NCI-H82 (cell line): ENCODE measurements around the gene UBE2D4.
"Not testable (repeated sequence)": the region's sequence is repeated elsewhere in the genome, so short reads cannot be mapped to it uniquely, and the experiment has no call there.

Source experiments
- DNase-seq: peaks from one replicate; lab custom pipeline; 2025; lab: John Stamatoyannopoulos, UW

UBE2D4 gene

DNA sequence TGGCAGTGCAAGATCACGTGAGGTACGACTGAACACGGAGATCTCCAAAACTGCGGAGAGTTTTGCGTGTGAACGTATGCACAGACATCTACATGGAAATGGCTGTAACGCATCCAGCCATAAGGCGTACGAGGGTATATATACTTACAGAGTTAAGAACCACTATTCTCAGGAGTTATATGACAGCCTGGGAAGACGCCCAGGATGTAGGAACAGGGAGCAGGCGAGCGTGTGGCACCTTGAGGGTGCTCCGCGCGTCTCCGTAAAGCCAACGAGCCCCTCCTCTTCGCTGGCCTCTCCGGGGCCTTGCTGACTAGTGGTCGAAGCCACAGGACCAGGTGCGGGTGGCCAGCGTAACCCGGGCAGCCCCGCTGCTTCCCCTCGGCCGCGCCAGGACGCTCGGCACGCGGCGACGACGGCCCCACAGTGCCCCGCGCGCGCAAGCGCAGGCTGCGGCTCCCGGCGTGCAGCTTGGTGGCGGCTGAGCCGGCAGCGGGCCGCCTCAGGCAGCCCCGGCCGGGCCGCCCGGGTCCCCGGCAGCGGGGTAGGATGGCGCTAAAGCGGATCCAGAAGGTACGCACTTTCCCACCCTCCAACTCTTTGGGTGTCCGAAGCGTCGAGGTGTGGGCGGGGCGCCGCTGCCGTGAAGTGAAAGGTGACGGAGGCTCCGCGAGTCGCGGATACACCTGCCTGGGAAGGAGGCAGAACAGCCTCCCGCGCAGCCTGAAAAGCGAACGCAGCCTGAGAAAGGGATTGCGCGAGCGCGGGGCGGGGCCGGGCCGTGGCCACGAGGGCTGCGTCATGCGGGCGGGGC lies at the start of gene UBE2D4:
TSS of gene UBE2D4 (plus strand) at position 453 of the 814 bp plus-strand sequence. CDS start at position 550, 97 bp downstream.
- DNase-seq: peak; percentile 90

DNA sequence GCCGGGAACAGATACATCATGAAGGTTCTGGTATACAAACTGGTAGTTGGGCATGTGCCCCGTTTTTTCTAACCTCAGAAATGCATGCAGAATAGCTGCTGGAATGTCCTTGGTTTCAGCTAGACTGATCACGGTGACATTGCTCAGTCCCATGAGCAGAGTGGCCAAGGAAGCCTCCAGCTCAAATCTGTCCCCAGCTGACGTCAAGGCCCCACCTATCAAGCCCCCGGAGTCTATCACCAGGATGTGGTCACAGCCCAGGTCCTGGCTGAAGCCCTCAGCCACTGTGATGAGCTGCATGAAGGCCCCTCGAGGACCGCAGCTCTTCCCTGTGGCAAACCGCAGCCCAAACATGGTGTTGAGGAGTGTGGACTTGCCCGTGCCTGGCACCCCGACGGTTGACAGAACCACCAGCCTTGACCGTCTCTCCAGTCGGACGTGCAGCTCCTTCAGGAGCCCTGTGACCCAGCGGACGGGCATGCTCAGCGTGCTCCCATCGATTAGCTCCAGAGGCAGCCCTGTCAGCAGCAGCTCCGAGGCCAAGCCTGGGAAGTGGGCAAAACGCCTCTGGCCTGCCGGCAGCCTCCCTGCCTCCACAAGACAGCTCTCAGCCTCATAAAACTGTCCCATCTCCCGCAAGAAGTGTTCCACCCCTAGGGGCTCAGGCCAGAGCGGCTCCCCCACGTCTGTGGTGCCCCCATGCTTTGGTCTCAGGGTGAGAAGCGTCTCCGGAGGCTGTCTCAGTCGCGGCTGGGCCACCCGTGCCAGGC lies 49.1 kb upstream of the UBE2D4 start:
- DNase-seq: no peak

DNA sequence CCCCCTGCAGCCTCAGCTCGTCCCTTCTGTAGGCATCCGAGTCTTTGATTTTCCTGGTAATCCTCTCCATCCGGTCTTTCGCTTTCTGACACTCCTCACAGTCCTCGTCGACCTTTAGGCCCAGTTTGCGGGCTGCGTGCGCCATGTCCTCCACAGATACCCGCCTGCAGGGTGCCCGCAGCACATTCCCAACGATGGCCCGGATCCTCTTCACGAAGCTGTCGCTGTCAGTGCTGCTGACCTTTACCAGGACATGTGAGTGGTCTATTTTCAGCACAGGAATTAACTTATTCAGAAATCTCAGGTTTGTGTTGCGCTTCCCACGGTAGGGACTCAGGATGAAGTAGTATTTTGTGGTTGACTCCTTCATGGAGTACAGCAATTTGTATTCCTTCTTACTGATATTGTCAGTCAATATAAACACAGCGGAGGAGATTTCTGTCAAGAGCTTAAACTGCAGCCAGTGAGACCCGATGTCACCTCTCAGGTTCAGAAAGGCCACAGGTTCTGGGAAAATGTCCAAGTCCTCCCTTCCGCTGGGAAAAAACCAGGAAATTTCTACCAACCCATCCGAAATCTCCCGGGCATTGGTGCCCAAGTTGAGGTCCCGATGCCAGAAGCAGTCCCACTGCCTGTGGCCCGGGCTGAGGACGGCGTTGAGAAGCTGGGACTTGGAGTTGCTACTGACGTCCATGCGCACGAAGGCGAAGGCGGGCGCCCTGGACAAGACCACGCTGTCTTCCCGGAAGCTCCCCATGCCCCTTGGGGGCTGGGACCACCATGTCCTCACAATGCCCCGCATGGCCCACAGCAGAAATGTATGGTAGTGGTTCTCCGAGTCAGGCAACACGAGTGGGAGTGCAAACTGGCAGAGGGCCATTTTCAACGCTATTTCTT lies 48.0 kb upstream of the UBE2D4 start:
- DNase-seq: no peak

DNA sequence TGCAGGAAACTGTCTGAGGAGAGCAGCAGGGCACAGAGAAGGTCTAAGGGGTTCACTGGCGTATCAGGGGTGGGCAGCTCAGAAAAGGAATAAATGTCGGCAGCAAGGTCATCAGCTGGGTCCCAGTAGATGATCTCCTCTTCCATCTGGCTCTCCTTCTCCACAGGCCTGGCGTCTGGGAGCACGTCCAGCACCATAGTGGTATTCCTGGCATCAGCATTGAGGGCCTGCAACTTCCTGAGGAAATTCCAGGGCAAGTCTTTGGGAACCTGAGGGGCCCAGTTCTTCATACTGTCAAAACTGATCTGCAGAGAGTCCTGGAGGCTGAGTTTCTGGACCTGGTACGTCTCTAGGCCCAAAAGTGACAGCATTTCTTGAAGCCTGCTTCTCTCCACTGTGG lies 47.4 kb upstream of the UBE2D4 start:
- no peak for DNase-seq

DNA sequence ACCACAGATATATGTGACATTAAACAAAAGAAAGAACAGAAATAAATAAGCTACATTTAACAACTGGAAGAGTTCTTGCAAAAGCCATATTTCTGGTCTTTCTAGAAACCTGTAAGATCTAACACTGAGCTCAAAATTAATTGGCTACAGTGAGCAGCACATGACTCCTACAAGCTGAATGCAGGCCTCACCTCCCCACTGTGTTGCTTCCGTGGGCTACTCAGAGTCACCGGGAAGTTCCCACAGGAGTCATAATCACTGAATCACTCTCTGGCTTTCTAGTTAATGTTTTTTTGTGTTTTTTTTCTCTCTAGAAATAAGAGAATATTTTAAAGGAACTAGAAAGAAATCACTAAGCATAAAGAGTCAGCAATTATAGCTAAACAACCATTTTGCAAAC lies 46.8 kb upstream of the UBE2D4 start:
- no peak for DNase-seq

DNA sequence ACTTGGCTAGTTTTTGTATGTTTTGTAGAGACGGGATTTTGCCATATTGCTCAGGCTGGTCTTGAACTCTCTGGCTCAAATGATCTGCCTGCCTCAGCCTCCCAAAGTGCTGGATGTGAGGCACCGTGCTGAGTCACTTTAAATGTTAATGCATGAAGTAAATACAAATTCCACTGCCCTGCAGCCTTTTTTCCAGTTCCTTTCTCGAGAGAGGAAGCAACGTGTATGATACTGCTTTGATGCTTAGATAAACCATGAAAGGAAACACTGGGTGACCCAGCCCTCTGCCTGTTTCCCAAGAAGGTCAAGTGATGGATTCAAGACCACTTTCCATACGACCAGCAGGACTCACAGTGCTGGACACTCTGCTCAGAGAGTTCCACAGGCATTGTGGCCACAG lies 45.6 kb upstream of the UBE2D4 start:
- DNase-seq: no peak

DNA sequence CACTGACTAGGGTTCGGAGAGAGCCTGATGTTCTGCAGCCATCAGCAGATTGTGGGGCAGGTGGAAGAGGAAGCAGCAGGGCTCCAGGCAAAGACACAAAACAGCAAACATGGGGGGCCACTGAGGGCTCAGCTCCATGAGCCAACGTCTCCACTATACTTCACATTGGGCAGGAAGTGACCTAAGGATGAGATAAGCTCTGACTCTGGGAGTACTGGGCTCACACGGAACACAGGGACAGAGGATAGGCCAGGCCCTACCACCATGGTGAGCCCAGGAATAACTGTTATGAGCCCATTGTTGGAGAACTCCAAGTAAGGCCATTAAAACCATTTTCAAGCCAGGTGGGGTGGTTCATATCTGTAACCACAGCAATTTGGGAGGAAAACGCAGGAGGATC lies 42.0 kb upstream of the UBE2D4 start:
- no peak for DNase-seq

DNA sequence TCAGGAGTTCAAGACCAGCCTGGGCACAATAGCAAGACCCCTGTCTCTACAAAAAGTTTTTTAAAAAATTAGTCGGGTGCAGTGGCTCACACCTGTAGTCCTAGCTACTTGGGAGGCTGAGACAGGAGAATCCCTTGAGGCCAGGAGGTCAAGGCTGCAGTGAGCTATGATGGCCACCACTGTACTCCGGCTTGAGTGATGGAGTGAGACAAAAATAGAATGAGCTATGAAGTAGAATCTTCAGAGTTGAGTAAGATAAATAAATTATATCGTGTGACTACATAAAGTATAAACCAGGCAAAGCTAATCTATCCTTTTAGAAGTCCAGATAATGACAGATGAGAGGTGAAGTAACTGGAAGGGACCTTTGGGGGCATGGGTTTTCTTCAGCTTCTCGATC lies 41.6 kb upstream of the UBE2D4 start:
- no peak for DNase-seq

DNA sequence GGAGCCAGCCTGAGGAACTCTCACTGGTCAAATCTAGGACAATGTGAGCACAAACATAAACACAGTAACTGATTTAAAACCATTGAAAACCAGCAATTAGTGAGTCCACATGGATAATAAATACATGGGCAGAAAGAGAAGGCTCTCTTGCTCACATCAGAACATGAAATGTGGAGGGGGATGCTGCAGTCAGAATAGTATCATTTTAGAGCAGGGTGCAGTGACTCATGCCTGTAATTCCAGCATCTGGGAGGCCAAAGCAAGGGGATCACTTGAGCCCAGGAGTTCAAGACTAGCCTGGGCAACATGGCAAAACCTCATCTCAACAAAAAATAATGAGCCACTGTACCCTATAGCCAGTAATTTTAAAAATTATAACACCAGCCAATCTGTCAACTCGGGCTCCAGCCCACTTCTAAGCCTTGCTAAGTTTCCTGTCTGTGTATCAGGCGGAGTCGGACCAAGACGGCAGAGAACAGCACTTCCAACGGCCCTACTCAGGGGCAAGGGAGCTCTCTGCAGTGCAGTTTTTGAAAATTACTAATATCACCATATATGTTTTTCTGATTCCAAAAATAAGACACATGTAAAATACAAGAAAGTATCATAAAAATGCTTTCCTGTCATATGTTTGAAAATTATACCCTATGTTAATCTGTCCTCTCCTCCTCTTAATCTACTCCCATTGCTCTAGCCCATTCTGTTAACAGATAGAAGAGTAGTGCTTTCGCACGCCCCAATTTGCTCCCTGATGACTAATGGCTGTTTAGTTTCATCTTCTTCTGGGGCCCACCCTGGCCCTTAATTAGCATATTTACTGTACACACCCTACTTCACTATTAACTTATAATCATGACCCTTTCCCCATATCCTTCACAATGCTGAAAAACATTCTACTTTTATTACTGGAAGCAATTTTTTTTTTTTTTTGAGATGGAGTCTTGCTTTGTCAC lies 37.0 kb upstream of the UBE2D4 start:
- DNase-seq: no peak

DNA sequence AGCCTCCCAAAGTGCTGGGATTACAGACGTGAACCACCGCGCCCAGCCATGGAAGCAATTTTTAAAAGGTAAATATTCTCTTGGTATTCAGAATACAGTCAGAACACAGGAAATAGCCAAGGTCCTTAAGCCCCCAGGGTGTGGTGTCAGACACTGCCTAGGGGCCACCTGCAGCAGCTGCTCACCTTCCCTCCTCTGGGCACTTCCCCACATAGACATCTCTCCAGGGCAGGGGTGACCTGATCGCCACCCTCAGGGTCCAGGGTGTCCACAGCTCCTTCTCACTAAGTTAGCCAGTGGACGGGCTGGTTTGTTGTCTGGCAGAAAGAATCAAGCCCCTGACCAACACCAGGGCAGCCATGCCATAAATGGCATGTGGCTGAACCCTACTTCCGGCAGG lies 35.8 kb upstream of the UBE2D4 start:
- DNase-seq: no peak

DNA sequence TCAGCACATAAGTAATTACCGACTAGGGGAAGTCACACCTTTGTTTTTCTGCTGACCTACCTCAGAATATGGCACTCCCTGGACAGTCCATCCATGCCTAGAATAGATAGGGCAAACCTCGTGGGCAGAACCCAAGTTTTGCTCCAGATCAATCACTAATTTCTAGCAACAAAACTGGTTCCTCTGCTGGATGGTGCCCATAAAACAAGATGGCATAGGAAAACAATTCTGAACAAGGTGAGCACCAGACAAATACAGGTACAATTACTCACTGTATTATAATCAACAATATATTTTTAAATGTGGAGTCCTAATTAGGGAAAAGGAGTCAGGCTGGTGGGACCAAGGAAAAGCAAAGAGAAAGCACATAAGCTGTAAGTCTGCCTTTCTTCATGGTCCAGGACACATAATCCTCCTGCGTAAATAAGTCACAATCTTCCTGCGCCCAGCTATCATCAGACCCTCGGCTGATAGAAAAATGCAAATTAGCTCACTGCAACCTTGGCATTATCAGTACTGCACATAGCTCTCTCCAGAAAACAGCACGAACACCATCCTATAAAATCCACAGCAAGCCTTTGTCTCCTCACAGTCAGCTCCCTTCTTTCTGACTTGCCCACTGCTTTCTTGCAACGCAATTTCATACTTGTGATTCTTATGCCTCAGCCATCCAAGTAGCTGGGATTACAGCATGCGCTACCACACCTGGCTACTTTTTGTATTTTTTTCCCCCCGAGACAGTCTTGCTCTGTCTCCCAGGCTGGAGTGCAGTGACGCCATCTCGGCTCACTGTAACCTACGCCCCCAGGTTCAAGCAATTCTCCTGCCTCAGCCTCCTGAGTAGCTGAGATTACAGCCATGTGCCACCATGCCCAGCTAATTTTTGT lies 34.9 kb upstream of the UBE2D4 start:
- no peak for DNase-seq

DNA sequence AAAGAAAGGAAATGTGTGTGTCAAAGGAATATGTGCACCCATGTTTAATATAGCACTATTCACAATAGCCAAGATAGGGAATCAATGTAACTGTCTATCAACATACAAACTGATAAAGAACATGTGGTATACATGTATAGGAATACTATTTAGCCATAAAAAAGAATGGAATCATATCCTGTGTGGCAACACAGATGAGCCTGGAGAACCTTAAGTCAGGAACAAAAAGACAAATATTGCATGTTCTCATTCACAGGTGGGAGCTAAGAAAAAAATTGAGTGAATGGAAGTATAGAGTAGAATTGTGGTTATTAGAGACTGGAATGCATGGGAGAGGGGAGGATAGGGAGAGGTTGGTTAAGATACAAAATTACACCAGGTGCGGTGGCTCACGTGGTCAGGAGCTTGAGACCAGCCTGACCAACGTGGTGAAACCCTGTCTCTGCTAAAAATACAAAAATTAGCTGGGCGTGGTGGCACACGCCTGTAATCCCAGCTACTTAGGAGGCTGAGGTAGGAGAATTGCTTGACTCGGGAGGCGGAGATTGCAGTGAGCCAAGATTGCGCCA lies 30.3 kb upstream of the UBE2D4 start:
- no peak for DNase-seq

DNA sequence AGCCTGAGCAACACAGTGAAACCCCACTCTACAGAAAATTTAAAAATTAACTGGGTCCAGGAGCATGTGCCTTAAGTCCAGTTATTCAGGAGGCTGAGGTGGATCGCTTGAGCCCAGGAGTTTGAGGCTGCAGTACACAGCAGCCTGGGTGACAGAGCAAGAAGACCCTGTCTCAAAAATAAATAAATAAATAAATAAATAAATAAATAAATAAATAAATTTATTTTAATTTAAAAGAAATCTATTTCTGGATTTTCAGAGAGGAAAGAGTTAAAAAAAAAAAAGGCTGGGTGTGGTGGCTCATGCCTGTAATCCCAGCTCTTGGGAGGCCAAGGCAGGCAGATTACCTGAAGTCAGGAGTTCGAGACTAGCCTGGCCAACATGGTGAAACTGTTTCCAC lies 27.7 kb upstream of the UBE2D4 start:
- not testable (repeated sequence) for DNase-seq

DNA sequence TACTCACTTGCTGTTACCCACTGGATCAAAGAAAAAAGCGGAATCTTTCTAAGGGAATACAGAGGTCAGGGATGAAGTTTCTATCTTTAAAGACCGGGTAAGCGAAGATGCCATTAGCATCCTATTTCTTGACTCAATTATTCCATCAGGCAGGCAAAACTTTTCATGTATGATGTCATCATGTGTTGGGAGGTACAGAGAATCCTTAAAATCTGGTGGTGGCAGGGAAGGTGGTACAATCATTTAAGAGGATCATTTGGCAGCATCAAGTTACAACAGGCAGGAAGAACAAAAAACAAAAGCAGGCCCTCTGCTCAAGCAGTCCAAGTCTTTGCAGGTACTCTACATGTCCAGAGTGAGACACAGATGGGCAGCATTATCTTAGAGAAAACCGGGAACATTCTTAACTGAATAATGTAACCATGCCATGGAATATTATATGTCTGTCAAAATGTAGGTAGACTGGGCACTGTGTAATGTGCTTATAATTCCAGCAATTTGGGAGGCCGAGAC lies 23.6 kb upstream of the UBE2D4 start:
- DNase-seq: no peak

DNA sequence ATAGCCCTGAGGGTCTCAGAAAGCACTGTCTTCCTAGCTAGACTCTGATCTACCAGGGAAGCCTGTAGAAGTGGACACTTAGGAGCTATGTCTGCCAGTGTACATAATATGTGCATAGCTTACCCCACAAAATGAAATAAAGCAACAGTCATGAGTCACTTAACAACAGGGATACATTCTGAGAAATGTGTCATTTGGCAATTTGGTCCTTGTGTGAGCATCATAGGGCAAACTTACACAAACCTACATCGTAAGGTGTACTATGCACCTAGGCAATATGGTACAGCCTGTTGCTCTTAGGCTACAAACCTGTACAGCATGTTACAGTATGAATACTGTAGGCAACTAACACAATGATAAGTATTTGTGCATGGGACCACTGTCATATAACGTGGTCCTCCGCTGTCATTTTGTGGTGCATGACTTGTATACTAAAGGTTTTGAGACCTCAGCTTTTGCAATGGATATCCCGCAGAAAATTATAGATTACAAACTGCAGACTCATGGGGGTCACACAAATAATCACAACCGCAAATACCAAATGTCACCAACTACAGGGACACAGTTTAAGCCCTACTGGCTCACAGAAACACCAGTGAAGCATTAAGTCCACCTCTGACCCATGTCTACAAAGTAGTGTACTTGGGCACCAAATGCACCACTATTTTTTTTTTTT lies 21.6 kb upstream of the UBE2D4 start:
- no peak for DNase-seq

DNA sequence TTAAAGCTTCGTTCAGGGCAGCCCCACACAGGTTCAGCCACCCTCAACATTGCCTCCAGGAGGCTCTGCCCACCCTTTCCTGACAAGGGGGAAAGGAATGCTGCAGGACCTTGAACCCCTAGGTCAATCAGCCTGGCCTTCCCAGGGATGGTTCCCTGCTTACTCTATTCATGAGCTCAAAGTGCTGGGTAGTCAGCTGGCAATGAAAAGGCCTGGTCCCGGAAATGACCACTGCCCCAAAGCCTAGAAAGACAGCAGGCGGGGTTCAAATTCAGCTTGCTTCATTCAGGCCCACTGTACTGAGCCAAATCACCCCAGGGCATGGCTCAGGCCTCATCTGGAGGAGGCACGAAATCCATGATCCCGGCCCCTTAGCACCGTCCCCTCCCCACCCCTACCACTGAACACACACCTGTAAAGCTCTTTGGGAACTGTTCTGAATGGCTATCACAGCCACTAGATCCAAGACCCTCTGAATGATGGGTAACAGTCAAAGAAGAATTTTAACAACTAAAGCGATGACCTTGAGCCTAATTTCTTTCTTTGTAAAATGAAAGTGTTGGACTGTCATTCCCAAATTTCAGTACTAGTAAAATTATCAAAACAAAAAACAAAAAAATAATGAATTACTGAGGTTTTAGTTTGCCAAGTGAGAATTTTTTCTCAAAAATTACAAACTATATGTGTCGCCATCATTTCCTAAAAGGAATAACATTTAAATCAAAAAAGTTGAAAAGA lies 20.9 kb upstream of the UBE2D4 start:
- no peak for DNase-seq

DNA sequence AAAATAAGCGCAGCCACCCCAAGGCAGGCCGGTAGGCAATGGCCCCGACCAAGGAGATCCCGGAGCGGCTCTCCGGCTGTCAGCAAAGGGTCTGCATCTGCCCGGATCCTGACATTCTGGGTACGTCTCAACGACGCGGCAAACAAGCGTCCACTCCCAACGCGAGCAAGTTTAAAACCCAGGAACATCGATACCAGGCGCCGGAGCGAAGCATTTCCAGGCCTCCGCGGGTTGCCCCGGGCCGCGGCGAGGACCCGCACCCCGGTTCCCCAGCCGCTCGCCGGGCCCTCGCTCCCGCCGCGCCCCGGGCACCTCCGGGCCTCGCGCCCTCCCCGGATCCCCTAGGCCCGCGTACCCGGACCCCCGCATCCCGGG lies 20.3 kb upstream of the UBE2D4 start:
- DNase-seq: peak; percentile 61

DNA sequence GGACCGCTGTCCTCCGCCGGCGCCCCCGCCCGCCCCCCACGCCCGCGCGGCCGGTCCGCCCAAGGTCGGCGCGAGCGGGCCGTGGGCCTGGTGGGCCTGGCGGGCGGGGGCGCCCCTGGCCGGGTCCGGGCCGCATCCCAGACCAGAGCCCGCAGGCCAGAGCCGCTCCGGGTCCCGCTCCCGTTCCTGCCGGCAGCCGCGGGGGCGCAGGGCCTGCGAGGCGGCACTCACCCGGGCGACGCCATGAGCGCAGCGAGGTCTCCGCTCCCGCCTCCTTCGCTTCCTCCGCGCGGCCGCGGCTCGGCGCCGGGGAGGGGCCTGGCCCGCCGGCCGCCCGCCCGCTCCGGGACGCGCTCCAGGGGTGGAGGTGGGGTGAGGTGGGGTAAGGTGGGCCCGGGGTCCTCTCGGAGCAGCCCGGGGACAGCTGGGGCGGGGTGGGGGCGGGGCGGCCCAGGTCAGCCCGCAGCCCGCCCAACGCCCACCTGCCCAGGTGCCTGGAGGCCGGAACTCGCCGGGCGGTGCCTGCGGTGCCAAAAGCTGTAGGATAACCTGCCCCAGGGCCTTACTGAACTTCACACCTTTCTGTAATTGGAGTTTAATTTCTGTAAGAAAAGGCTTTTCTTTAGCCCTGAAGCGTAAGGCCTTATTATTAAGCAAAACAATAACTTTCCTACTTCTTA lies 19.8 kb upstream of the UBE2D4 start, which contains the start of gene URGCP:
TSS of gene URGCP (minus strand) at position 266 of the 680 bp plus-strand sequence. CDS start at position 245, 21 bp downstream.
- peak; percentile 53 for DNase-seq
